CD4-positive, alpha-beta memory T cell (primary cell): ENCODE data around the gene TMEM154. TPM values are rescaled to one million over a fixed set of nuclear protein-coding genes. Genes with fewer than 3 reads are reported as not detected.

Experiments used
- CTCF ChIA-PET: fragments of 350-600 bp; sonication (Branson Sonifier 250); formaldehyde crosslinking; loops from one replicate; lab custom pipeline; 2021; ENCODE audit warnings: inconsistent platforms; ENCODE audit not compliant: partially characterized antibody; lab: Charles Lee
- POLR2A ChIA-PET: fragments of 350-600 bp; sonication (Branson Sonifier 250); formaldehyde crosslinking; loops from one replicate; lab custom pipeline; 2021; ENCODE audit not compliant: partially characterized antibody; lab: Charles Lee
- DNase-seq, 5 donors: peaks; one replicate each; pipeline versions ENCODE4 v3.0.0 to v3.0.0-alpha.2; 2020 to 2022; ENCODE audit warnings: mixed read lengths in 1 of 5
- H3K27ac ChIP-seq: one replicate; pipeline ENCODE4 v1.7.0; 2013; ENCODE audit warnings: low read depth, low read length
- H3K27me3 ChIP-seq: 2 replicates; pipeline ENCODE4 v1.7.0; 2013; ENCODE audit warnings: mild to moderate bottlenecking, low read length, moderate library complexity; ENCODE audit not compliant: insufficient read depth
- H3K36me3 ChIP-seq: 2 replicates; pipeline ENCODE4 v1.7.0; 2013; ENCODE audit warnings: mild to moderate bottlenecking, low read length, moderate library complexity; ENCODE audit not compliant: insufficient read depth
- H3K4me1 ChIP-seq: 2 replicates; pipeline ENCODE4 v1.7.0; 2013; ENCODE audit warnings: mild to moderate bottlenecking, low read length, moderate library complexity; ENCODE audit not compliant: insufficient read depth
- H3K4me3 ChIP-seq, 2 donors: one replicate each; pipeline ENCODE4 v1.7.0; 2013; ENCODE audit warnings: low read length in 2 of 2, mild to moderate bottlenecking in 1 of 2
- H3K9me3 ChIP-seq, 2 donors: one replicate each; pipeline ENCODE4 v1.7.0; 2013; ENCODE audit warnings: low read length in 2 of 2, control low read depth in 1 of 2; ENCODE audit not compliant: control insufficient read depth in 1 of 2
- H3K27ac Mint-ChIP-seq, 7 donors: one replicate each; pipeline ENCODE4 v1.8.0; 2020 to 2021; ENCODE audit warnings: mixed read lengths in 7 of 7, mild to moderate bottlenecking in 6 of 7, inconsistent platforms in 3 of 7, moderate library complexity in 3 of 7
- H3K27me3 Mint-ChIP-seq, 2 donors: one replicate each; pipeline ENCODE4 v1.8.0; 2020 to 2021; ENCODE audit warnings: mixed read lengths in 2 of 2
- H3K36me3 Mint-ChIP-seq, 2 donors: one replicate each; pipeline ENCODE4 v1.8.0; 2020 to 2021; ENCODE audit warnings: mixed read lengths in 2 of 2, inconsistent platforms in 1 of 2, mild to moderate bottlenecking in 1 of 2
- H3K4me1 Mint-ChIP-seq, 4 donors: one replicate each; pipeline ENCODE4 v1.8.0; 2020 to 2021; ENCODE audit warnings: mixed read lengths in 4 of 4, mild to moderate bottlenecking in 1 of 4
- H3K4me3 Mint-ChIP-seq, 8 donors: one replicate each; pipeline ENCODE4 v1.8.0; 2020 to 2021; ENCODE audit warnings: mixed read lengths in 8 of 8, mild to moderate bottlenecking in 7 of 8, moderate library complexity in 6 of 8, inconsistent platforms in 3 of 8
- H3K9me3 Mint-ChIP-seq, 8 donors: one replicate each; pipeline ENCODE4 v1.8.0; 2020 to 2021; ENCODE audit warnings: mixed read lengths in 8 of 8, mild to moderate bottlenecking in 5 of 8, inconsistent platforms in 3 of 8, moderate library complexity in 1 of 8
- intact Hi-C: fragments of 100-400 bp; cut with micrococcal nuclease; formaldehyde crosslinking; loops from one replicate; pipeline ENCODE4 v1.15.1; 2023
- polyA plus RNA-seq, 2 donors: library from polyadenylated mRNA; unstranded; fragments of 300-500 nt; fragmentation: Illumina TruSeq; gene quantifications; one replicate each; pipeline ENCODE4 v1.2.3, GENCODE V29; 2021
- total RNA-seq, 2 experiments: library from RNA; stranded (reverse); gene quantifications; one replicate each; pipeline ENCODE4 v1.2.3, GENCODE V29; 2021

Gene TMEM154
- total and polyA plus RNA-seq, 4 experiments from 2014 or later, result 35.2 to 46.7 (median 40.3) TPM

DNA sequence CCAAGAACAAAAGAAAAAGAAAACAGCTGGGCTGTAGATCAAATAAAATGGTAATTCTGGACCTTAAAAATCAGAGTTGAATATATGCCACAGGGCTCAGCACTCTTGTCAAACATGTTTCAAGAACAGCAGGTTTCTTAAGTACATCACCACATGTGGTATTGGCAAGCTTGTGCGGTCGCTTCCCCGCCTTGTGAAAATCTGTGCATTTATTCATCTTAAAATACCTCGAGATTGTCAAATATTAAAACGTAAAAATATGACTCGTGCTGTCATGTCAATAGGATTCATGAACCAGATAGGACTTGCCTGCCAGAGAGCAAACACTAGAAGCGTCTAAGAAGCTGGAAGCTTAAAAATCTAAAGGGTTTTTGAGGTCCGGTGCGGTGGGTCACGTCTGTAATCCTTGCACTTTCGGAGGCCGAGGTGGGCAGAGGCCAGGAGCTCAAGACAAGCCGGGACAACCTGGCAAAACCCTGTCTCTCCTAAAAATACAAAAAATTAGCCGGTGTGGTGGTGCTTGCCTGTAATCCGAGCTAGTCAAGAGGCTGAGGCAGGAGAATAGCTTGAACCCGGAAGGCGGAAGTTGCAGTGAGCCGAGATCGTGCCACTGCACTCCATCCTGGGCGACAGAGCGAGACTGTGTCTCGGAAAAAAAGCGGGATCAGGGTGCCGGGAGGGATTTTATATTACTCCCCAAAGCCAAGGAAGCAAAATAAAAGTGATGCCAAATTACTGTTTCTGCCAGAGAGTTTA, 40.2 kb upstream of the TMEM154 start:
- DNase-seq, result no peak
- intact Hi-C loops, result no loop called here
- H3K4me1 ChIP-seq, result no peaks in the 10 kb centered on the region

GRCh38 chr4:152719291-152719690, 39.5 kb upstream of the TMEM154 start:
- no peaks in the 10 kb centered on the region for H3K9me3 ChIP-seq
- intact Hi-C loops, result no loop called here
- H3K4me1 Mint-ChIP-seq, result no peaks in the 10 kb centered on the region
- H3K27me3 Mint-ChIP-seq, result peaks cover 1 to 3% of the 10 kb centered on the region in 2 donors
- no peak overlapping the region for H3K4me3 Mint-ChIP-seq
- no peak for DNase-seq
- H3K36me3 Mint-ChIP-seq, result peaks cover 3% of the 10 kb centered on the region in 2 donors
- no peaks in the 10 kb centered on the region for H3K36me3 ChIP-seq
- CTCF ChIA-PET, result no interaction called here
- H3K4me3 ChIP-seq, result no peak overlapping the region
- no peak overlapping the region for H3K27ac Mint-ChIP-seq
- POLR2A ChIA-PET, result no interaction called here
- H3K9me3 Mint-ChIP-seq, result peaks cover 2 to 20% (median 12%) of the 10 kb centered on the region in 8 donors
- no peaks in the 10 kb centered on the region for H3K4me1 ChIP-seq
- H3K27ac ChIP-seq, result no peak overlapping the region
- H3K27me3 ChIP-seq, result no peaks in the 10 kb centered on the region

More for the DNA sequence above, 40.2 kb upstream of the TMEM154 start:
- Histone ChIP-seq H3K9me3 (no peaks in the 10 kb centered on the region), H3K27ac (no peak overlapping the region), H3K36me3 (no peaks in the 10 kb centered on the region), H3K27me3 (no peaks in the 10 kb centered on the region), H3K4me3 (no peak overlapping the region)
- peaks cover 1 to 4% of the 10 kb centered on the region in 2 donors for H3K27me3 Mint-ChIP-seq
- no peak overlapping the region for H3K4me3 Mint-ChIP-seq
- peaks cover 3% of the 10 kb centered on the region in 2 donors for H3K36me3 Mint-ChIP-seq
- peaks cover 2 to 13% (median 7%) of the 10 kb centered on the region in 8 donors for H3K9me3 Mint-ChIP-seq
- no peak overlapping the region for H3K27ac Mint-ChIP-seq
- H3K4me1 Mint-ChIP-seq, result no peaks in the 10 kb centered on the region
- POLR2A ChIA-PET, result no interaction called here
- CTCF ChIA-PET, result interaction anchor here (1.0 kb wide), 1 partner anchor 13 kb away, joined by 4 read pairs; no protein-coding TSS in a partner anchor

GRCh38 chr4:152715076-152715475, 35.3 kb upstream of the TMEM154 start:
- no peaks in the 10 kb centered on the region for H3K9me3 ChIP-seq
- no peaks in the 10 kb centered on the region for H3K4me1 ChIP-seq
- intact Hi-C loops, result no loop called here
- no peaks in the 10 kb centered on the region for H3K4me1 Mint-ChIP-seq
- no peak overlapping the region for H3K27ac Mint-ChIP-seq
- peaks cover 3% of the 10 kb centered on the region in 2 donors for H3K36me3 Mint-ChIP-seq
- CTCF ChIA-PET, result interaction anchor here (1.4 kb wide), 1 partner anchor 21 kb away, joined by 3 read pairs; no protein-coding TSS in a partner anchor
- peaks cover 2 to 24% (median 14%) of the 10 kb centered on the region in 8 donors for H3K9me3 Mint-ChIP-seq
- H3K27me3 Mint-ChIP-seq, result peaks cover 2 to 3% of the 10 kb centered on the region in 2 donors
- no peak for DNase-seq
- no peak overlapping the region for H3K4me3 ChIP-seq
- no peaks in the 10 kb centered on the region for H3K36me3 ChIP-seq
- no peak overlapping the region for H3K27ac ChIP-seq
- H3K27me3 ChIP-seq, result no peaks in the 10 kb centered on the region
- H3K4me3 Mint-ChIP-seq, result no peak overlapping the region
- POLR2A ChIA-PET, result no interaction called here

- Histone ChIP-seq H3K4me1 (no peaks in the 10 kb centered on the region), H3K4me3 (no peak overlapping the region), H3K9me3 (no peaks in the 10 kb centered on the region), H3K36me3 (no peaks in the 10 kb centered on the region), H3K27ac (no peak overlapping the region), H3K27me3 (no peaks in the 10 kb centered on the region)
- Mint-ChIP-seq H3K4me1 (peaks cover 0 to 4% (median 0%) of the 10 kb centered on the region in 4 donors), H3K27me3 (peaks cover 2% of the 10 kb centered on the region in 2 donors), H3K36me3 (peaks cover 3% of the 10 kb centered on the region in 2 donors), H3K27ac (no peak overlapping the region), H3K9me3 (peaks cover 2 to 24% (median 14%) of the 10 kb centered on the region in 8 donors), H3K4me3 (no peak overlapping the region)
- no peak for DNase-seq
- intact Hi-C loops, result no loop called here
- ChIA-PET CTCF (interaction anchor here (1.4 kb wide), 1 partner anchor 22 kb away, joined by 3 read pairs; no protein-coding TSS in a partner anchor), POLR2A (no interaction called here)
Observed at GRCh38 chr4:152713951-152714705, 34.3 kb upstream of the TMEM154 start.

DNA sequence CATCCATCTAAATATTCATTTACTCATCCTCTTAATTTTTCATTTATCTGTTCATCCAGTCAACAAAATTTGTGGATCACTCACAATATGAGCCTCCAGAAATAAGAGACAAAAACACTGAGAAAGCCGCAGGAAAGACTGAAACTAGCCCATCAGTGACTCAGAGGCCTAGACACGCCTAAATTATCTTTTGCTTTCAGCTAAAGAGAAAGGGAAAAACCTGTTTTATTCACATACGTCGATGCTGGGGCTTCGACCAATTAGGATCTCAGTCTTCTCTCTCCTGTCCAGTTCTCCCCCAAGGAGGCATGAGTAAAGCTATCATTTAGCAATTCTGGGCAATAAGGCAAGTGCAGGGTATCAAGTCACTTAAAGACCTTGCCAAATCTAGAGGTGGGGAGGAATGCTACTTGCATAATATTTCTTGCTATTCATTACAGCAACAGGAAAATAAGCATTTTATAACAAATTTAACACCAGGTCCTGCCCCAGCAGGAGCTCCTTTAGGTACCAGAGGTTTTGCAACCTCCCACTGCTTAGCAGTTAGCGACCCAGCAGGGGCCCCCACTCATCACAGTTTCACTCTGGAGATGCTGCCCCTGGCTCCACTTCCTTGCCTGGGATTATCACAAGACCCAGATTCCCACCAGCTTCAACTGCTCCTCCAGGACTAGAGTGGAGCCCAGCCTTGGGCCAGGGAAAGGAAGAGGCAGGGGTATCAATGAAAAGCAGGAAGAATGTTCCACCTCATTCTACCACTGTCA, 30.1 kb upstream of the TMEM154 start:
- Mint-ChIP-seq H3K36me3 (peaks cover 1 to 3% of the 10 kb centered on the region in 2 donors), H3K27ac (no peak overlapping the region), H3K4me3 (no peak overlapping the region), H3K27me3 (peaks cover 0 to 2% of the 10 kb centered on the region in 2 donors), H3K9me3 (peaks cover 0 to 22% (median 13%) of the 10 kb centered on the region in 8 donors), H3K4me1 (peaks cover 0 to 4% (median 0%) of the 10 kb centered on the region in 4 donors)
- no peaks in the 10 kb centered on the region for H3K4me1 ChIP-seq
- no peaks in the 10 kb centered on the region for H3K27me3 ChIP-seq
- CTCF ChIA-PET, result no interaction called here
- H3K9me3 ChIP-seq, result no peaks in the 10 kb centered on the region
- H3K36me3 ChIP-seq, result no peaks in the 10 kb centered on the region
- no peak overlapping the region for H3K27ac ChIP-seq
- no peak overlapping the region for H3K4me3 ChIP-seq
- intact Hi-C loops, result no loop called here
- DNase-seq, result no peak
- POLR2A ChIA-PET, result no interaction called here

DNA sequence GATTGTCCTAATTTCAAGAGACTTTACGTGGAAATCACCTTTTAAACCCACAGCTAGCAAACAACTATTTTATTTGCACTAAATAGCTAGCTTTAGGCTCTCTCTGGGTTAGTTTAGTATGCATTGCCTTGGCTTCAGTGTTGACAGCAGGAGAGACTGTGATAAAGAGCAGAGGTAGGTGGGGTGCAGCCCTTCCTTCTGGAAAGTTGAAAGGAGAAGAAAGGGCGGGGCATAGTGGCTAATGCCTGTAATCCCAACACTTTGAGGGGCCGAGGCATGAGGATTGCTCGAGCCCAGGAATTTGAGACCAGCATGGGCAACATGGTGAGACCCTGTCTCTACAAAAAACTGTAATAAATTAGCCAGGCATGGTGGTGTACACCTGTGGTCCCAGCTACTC, 29.0 kb upstream of the TMEM154 start:
- DNase-seq, result no peak
- Histone ChIP-seq H3K4me3 (no peak overlapping the region), H3K27me3 (no peaks in the 10 kb centered on the region), H3K4me1 (no peaks in the 10 kb centered on the region), H3K36me3 (no peaks in the 10 kb centered on the region), H3K27ac (no peak overlapping the region), H3K9me3 (no peaks in the 10 kb centered on the region)
- H3K4me3 Mint-ChIP-seq, result no peak overlapping the region
- intact Hi-C loops, result no loop called here
- peaks cover 1 to 6% of the 10 kb centered on the region in 2 donors for H3K36me3 Mint-ChIP-seq
- POLR2A ChIA-PET, result no interaction called here
- peaks cover 0 to 4% (median 0%) of the 10 kb centered on the region in 4 donors for H3K4me1 Mint-ChIP-seq
- peaks cover 2 to 3% of the 10 kb centered on the region in 2 donors for H3K27me3 Mint-ChIP-seq
- peaks cover 0 to 22% (median 15%) of the 10 kb centered on the region in 8 donors for H3K9me3 Mint-ChIP-seq
- H3K27ac Mint-ChIP-seq, result no peak overlapping the region
- CTCF ChIA-PET, result no interaction called here
